WTC11 (cell line): ENCODE measurements around the gene TXNDC2. TPM values are rescaled to one million over a fixed set of nuclear protein-coding genes. Genes with fewer than 3 reads are reported as not detected.

ENCODE experiments used
- ATAC-seq: fragments of 200-7000 bp; cut with Tn5 transposase; 2 replicates; pipeline ENCODE4 v1.10.0; 2021; ENCODE audit warnings: mild to moderate bottlenecking, moderate library complexity
- CTCF ChIA-PET: fragments of 300-600 bp; sonication (Branson Sonifier 250); formaldehyde crosslinking; loops from one replicate; lab custom pipeline; 2021; ENCODE audit warnings: antibody characterized with exemption; lab: Charles Lee
- POLR2A ChIA-PET: fragments of 350-600 bp; sonication (Branson Sonifier 250); formaldehyde crosslinking; loops from one replicate; lab custom pipeline; 2021; ENCODE audit warnings: antibody characterized with exemption; lab: Charles Lee
- DNase-seq: peaks from one replicate; pipeline ENCODE4 v3.0.0; 2021; ENCODE audit warnings: low spot score
- H3K27ac Mint-ChIP-seq: 2 replicates; pipeline ENCODE4 v1.8.0; 2021; ENCODE audit warnings: mixed read lengths
- H3K27me3 Mint-ChIP-seq: 2 replicates; pipeline ENCODE4 v1.8.0; 2021; ENCODE audit warnings: low read depth, mild to moderate bottlenecking, moderate library complexity, mixed read lengths
- H3K36me3 Mint-ChIP-seq: 2 replicates; pipeline ENCODE4 v1.8.0; 2021; ENCODE audit warnings: mixed read lengths
- H3K4me1 Mint-ChIP-seq: 2 replicates; pipeline ENCODE4 v1.8.0; 2022; ENCODE audit warnings: mixed read lengths
- H3K4me3 Mint-ChIP-seq: 2 replicates; pipeline ENCODE4 v1.8.0; 2021; ENCODE audit warnings: mild to moderate bottlenecking, moderate library complexity, mixed read lengths
- H3K9me3 Mint-ChIP-seq: 2 replicates; pipeline ENCODE4 v1.8.0; 2021; ENCODE audit warnings: mixed read lengths
- AR ChIP-seq: fragments of 250-450 bp; sonication (Bioruptor Pico); IDR thresholded peaks from 2 replicates; pipeline ENCODE4 v1.9.0; 2021; ENCODE audit warnings: mild to moderate bottlenecking
- CREB1 ChIP-seq: sonication (generic); formaldehyde crosslinking; IDR thresholded peaks from 2 replicates; pipeline ENCODE4 v1.8.0; 2023; ENCODE audit warnings: mild to moderate bottlenecking, missing genetic modification reagents
- ELF4 ChIP-seq: sonication (generic); formaldehyde crosslinking; IDR thresholded peaks from 2 replicates; pipeline ENCODE4 v1.8.1; 2022; ENCODE audit warnings: low read depth, mild to moderate bottlenecking, moderate library complexity, missing genetic modification reagents
- ERG ChIP-seq: fragments of 250-450 bp; sonication (Bioruptor Pico); IDR thresholded peaks from 2 replicates; pipeline ENCODE4 v1.8.0; 2021; ENCODE audit warnings: mild to moderate bottlenecking
- ESRRA ChIP-seq: sonication (generic); formaldehyde crosslinking; IDR thresholded peaks from 2 replicates; pipeline ENCODE4 v1.8.1; 2022; ENCODE audit warnings: mild to moderate bottlenecking, missing genetic modification reagents, borderline replicate concordance
- ETV6 ChIP-seq: sonication (generic); formaldehyde crosslinking; IDR thresholded peaks from 2 replicates; pipeline ENCODE4 v1.8.1; 2022; ENCODE audit warnings: mild to moderate bottlenecking, missing genetic modification reagents
- FOXJ3 ChIP-seq: sonication (generic); formaldehyde crosslinking; IDR thresholded peaks from 2 replicates; pipeline ENCODE4 v1.9.0; 2021; ENCODE audit warnings: missing genetic modification reagents, mild to moderate bottlenecking, borderline replicate concordance
- GRHL2 ChIP-seq: fragments of 250-450 bp; sonication (Bioruptor Pico); IDR thresholded peaks from 2 replicates; pipeline ENCODE4 v1.8.0; 2022; ENCODE audit warnings: mild to moderate bottlenecking, moderate library complexity; ENCODE audit not compliant: insufficient replicate concordance, severe bottlenecking
- IRF2 ChIP-seq: sonication (generic); formaldehyde crosslinking; IDR thresholded peaks from 2 replicates; pipeline ENCODE4 v1.8.0; 2022; ENCODE audit warnings: low read depth, missing genetic modification reagents, borderline replicate concordance
- JUN ChIP-seq: sonication (generic); formaldehyde crosslinking; IDR thresholded peaks from 2 replicates; pipeline ENCODE4 v1.8.0; 2023; ENCODE audit warnings: mild to moderate bottlenecking, missing genetic modification reagents
- NFATC4 ChIP-seq: fragments of 250-450 bp; sonication (Bioruptor Pico); IDR thresholded peaks from 2 replicates; pipeline ENCODE4 v1.9.0; 2021; ENCODE audit warnings: mild to moderate bottlenecking
- NR1H2 ChIP-seq: sonication (generic); formaldehyde crosslinking; IDR thresholded peaks from 2 replicates; pipeline ENCODE4 v1.9.0; 2021; ENCODE audit warnings: mild to moderate bottlenecking, moderate library complexity, missing genetic modification reagents
- NR2C2 ChIP-seq: sonication (generic); formaldehyde crosslinking; IDR thresholded peaks from 2 replicates; pipeline ENCODE4 v1.8.0; 2022; ENCODE audit warnings: mild to moderate bottlenecking, missing genetic modification reagents
- OVOL2 ChIP-seq: fragments of 250-450 bp; sonication (Bioruptor Pico); IDR thresholded peaks from 2 replicates; pipeline ENCODE4 v1.9.0; 2021; ENCODE audit warnings: mild to moderate bottlenecking, borderline replicate concordance
- RELA ChIP-seq: sonication (generic); formaldehyde crosslinking; IDR thresholded peaks from 2 replicates; pipeline ENCODE4 v1.8.1; 2022; ENCODE audit warnings: missing genetic modification reagents, mild to moderate bottlenecking, borderline replicate concordance
- STAT6 ChIP-seq: sonication (generic); formaldehyde crosslinking; conservative IDR thresholded peaks from 2 replicates; pipeline ENCODE4 v1.8.1; 2023; ENCODE audit warnings: mild to moderate bottlenecking, low read depth, missing genetic modification reagents, moderate library complexity
- TCF7 ChIP-seq: sonication (generic); formaldehyde crosslinking; IDR thresholded peaks from 2 replicates; pipeline ENCODE4 v1.8.0; 2022; ENCODE audit warnings: mild to moderate bottlenecking, low read depth, missing genetic modification reagents, moderate library complexity
- TEAD1 ChIP-seq: sonication (generic); formaldehyde crosslinking; IDR thresholded peaks from 2 replicates; pipeline ENCODE4 v1.8.0; 2022; ENCODE audit warnings: mild to moderate bottlenecking, missing genetic modification reagents
- ZBTB21 ChIP-seq: sonication (generic); formaldehyde crosslinking; IDR thresholded peaks from 2 replicates; pipeline ENCODE4 v1.8.1; 2023; ENCODE audit warnings: mild to moderate bottlenecking, missing genetic modification reagents, borderline replicate concordance
- ZNF121 ChIP-seq: sonication (generic); formaldehyde crosslinking; IDR thresholded peaks from 2 replicates; pipeline ENCODE4 v1.8.0; 2023; ENCODE audit warnings: missing genetic modification reagents
- total RNA-seq: library from RNA; stranded (reverse); gene quantifications from 3 replicates; pipeline ENCODE4 v1.2.3, GENCODE V29; 2021
- TF ChIP-seq, protein P1 (sequence below): sonication (generic); formaldehyde crosslinking; IDR thresholded peaks from 2 replicates; pipeline ENCODE4 v1.8.1; 2023; ENCODE audit warnings: mild to moderate bottlenecking, missing genetic modification reagents
- TF ChIP-seq, protein P2 (sequence below): sonication (generic); formaldehyde crosslinking; IDR thresholded peaks from 2 replicates; pipeline ENCODE4 v1.8.1; 2022; ENCODE audit warnings: mild to moderate bottlenecking, missing genetic modification reagents, moderate library complexity, borderline replicate concordance
- TF ChIP-seq, protein P3 (sequence below): sonication (generic); formaldehyde crosslinking; IDR thresholded peaks from 2 replicates; pipeline ENCODE4 v1.8.0; 2023; ENCODE audit warnings: missing genetic modification reagents

TXNDC2 gene
- total RNA-seq, 1 experiment from 2014 or later = 0.26 TPM

- H3K27me3 Mint-ChIP-seq = no peaks in the 10 kb centered on the region
- H3K9me3 Mint-ChIP-seq = no peaks in the 10 kb centered on the region
- no peak for DNase-seq
- ChIA-PET POLR2A (no interaction called here), CTCF (no interaction called here)
- H3K4me3 Mint-ChIP-seq = no peak overlapping the region
- no peak for ATAC-seq
- no peak overlapping the region for H3K27ac Mint-ChIP-seq
- H3K36me3 Mint-ChIP-seq = no peaks in the 10 kb centered on the region
- H3K4me1 Mint-ChIP-seq = peaks cover 35% of the 10 kb centered on the region
- TF ChIP-seq ESRRA (CRISPR knock-in tag) = no peak
- TF ChIP-seq GRHL2 (CRISPR knock-in tag) = no peak
- TF ChIP-seq STAT6 (CRISPR knock-in tag) = no peak
- no peak for TF ChIP-seq TEAD1 (CRISPR knock-in tag)
- no peak for TF ChIP-seq CREB1
- TF ChIP-seq OVOL2 (CRISPR knock-in tag) = no peak
- TF ChIP-seq ZNF121 = no peak
- TF ChIP-seq ETV6 (CRISPR knock-in tag) = no peak
- no peak for TF ChIP-seq TCF7
These were observed 33.9 kb downstream of the TXNDC2 start for GRCh38 chr18:9919564-9920232.

- no peak overlapping the region for H3K27ac Mint-ChIP-seq
- H3K4me1 Mint-ChIP-seq = peaks cover 44% of the 10 kb centered on the region
- no peaks in the 10 kb centered on the region for H3K36me3 Mint-ChIP-seq
- DNase-seq (no peak), ATAC-seq (no peak)
- H3K4me3 Mint-ChIP-seq = no peak overlapping the region
- no peaks in the 10 kb centered on the region for H3K9me3 Mint-ChIP-seq
- ChIA-PET POLR2A (no interaction called here), CTCF (no interaction called here)
- H3K27me3 Mint-ChIP-seq = no peaks in the 10 kb centered on the region
- TF ChIP-seq JUN (CRISPR knock-in tag) (no peak), RELA (CRISPR knock-in tag) (no peak), IRF2 (CRISPR knock-in tag) (no peak), FOXJ3 (no peak), ELF4 (CRISPR knock-in tag) (no peak), ZBTB21 (CRISPR knock-in tag) (no peak), AR (no peak), NR2C2 (CRISPR knock-in tag) (no peak), NR1H2 (no peak), CREB1 (no peak), ERG (CRISPR knock-in tag) (no peak), OVOL2 (CRISPR knock-in tag) (no peak), NFATC4 (CRISPR knock-in tag) (no peak), ZNF121 (no peak)
- TF ChIP-seq, protein P1, sequence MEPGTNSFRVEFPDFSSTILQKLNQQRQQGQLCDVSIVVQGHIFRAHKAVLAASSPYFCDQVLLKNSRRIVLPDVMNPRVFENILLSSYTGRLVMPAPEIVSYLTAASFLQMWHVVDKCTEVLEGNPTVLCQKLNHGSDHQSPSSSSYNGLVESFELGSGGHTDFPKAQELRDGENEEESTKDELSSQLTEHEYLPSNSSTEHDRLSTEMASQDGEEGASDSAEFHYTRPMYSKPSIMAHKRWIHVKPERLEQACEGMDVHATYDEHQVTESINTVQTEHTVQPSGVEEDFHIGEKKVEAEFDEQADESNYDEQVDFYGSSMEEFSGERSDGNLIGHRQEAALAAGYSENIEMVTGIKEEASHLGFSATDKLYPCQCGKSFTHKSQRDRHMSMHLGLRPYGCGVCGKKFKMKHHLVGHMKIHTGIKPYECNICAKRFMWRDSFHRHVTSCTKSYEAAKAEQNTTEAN (CRISPR knock-in tag) = no peak
- TF ChIP-seq, protein P2, sequence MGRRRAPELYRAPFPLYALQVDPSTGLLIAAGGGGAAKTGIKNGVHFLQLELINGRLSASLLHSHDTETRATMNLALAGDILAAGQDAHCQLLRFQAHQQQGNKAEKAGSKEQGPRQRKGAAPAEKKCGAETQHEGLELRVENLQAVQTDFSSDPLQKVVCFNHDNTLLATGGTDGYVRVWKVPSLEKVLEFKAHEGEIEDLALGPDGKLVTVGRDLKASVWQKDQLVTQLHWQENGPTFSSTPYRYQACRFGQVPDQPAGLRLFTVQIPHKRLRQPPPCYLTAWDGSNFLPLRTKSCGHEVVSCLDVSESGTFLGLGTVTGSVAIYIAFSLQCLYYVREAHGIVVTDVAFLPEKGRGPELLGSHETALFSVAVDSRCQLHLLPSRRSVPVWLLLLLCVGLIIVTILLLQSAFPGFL = no peak
- TF ChIP-seq, protein P3, sequence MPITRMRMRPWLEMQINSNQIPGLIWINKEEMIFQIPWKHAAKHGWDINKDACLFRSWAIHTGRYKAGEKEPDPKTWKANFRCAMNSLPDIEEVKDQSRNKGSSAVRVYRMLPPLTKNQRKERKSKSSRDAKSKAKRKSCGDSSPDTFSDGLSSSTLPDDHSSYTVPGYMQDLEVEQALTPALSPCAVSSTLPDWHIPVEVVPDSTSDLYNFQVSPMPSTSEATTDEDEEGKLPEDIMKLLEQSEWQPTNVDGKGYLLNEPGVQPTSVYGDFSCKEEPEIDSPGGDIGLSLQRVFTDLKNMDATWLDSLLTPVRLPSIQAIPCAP (CRISPR knock-in tag) = no peak
These were observed 37.0 kb downstream of the TXNDC2 start for GRCh38 chr18:9922592-9923311.
